Measurements from ENCODE around the gene KCNAB3.
"Not testable (repeated sequence)": the region's sequence is repeated elsewhere in the genome, so short reads cannot be mapped to it uniquely, and the experiment has no call there.

Gene KCNAB3

GRCh38 chr17:7961421-7961820 lies 31.8 kb upstream of the KCNAB3 start:
- Histone ChIP-seq H3K4me2 (no peak overlapping the region), H3K9ac (no peak overlapping the region), H3K27me3 (no peaks in the 10 kb centered on the region), H3K36me3 (no peaks in the 10 kb centered on the region), H3K4me3 (no peak overlapping the region), H3K4me1 (peaks cover 0 to 6% (median 0%) of the 10 kb centered on the region in 10 experiments; a peak in 5 of 20 replicates), H4K20me1 (no peaks in the 10 kb centered on the region), H3K9me3 (replicated peaks in 1 of 11) (no peaks in the 10 kb centered on the region), H3K27ac (no peak overlapping the region)
- no peak for TF ChIP-seq Cebpa-rat (IDR thresholded peaks at IDR 0.05)

DNA sequence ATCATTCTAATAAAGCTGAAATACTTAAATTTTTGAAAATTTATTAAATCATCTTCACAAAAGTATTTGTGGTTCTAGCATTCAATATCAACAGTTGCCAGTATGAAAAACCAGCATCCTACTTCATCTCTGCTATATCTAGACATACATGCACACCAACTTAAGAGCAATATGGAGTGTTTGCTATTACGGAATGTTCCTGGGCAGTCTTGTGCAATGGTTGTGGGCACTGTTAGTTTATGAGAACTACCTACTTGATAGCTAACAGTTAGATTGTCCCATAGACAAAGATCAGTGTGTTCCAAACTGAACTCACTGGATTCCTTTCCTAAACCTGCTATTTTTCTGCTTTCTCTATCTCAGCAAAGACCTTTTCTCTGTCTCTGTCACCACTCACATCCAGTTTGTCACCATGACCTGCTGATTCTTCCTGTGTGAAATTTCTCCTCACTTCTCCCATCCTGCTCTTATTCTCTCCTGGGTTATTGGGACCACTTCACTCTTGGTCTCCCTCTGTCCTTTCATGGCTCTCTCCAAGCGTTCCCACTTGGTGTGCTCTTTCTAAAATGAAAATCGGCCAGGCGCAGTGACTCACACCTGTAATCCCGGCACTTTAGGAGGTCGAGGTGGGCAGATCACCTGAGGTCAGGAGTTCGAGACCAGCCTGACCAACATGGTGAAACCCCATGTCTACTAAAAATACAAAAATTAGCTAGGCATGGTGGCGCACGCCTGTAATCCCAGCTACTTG lies 30.0 kb upstream of the KCNAB3 start:
- Histone ChIP-seq H3K36me3 (no peaks in the 10 kb centered on the region), H3K9ac (no peak overlapping the region), H4K20me1 (no peaks in the 10 kb centered on the region), H3K4me3 (no peak overlapping the region), H3K9me3 (replicated peaks in 1 of 11) (no peaks in the 10 kb centered on the region), H3K4me2 (no peak overlapping the region), H3K27me3 (no peaks in the 10 kb centered on the region), H3K27ac (no peak overlapping the region), H3K4me1 (peaks cover 0 to 13% (median 0%) of the 10 kb centered on the region in 10 experiments; a peak in 5 of 20 replicates)
- TF ChIP-seq Cebpa-rat (IDR thresholded peaks at IDR 0.05): no peak

GRCh38 chr17:7956228-7956965 lies 26.7 kb upstream of the KCNAB3 start:
- no peak for TF ChIP-seq Cebpa-rat (IDR thresholded peaks at IDR 0.05)
- H4K20me1 ChIP-seq: no peaks in the 10 kb centered on the region
- peaks cover 0 to 13% (median 0%) of the 10 kb centered on the region in 10 experiments; a peak in 5 of 20 replicates for H3K4me1 ChIP-seq

DNA sequence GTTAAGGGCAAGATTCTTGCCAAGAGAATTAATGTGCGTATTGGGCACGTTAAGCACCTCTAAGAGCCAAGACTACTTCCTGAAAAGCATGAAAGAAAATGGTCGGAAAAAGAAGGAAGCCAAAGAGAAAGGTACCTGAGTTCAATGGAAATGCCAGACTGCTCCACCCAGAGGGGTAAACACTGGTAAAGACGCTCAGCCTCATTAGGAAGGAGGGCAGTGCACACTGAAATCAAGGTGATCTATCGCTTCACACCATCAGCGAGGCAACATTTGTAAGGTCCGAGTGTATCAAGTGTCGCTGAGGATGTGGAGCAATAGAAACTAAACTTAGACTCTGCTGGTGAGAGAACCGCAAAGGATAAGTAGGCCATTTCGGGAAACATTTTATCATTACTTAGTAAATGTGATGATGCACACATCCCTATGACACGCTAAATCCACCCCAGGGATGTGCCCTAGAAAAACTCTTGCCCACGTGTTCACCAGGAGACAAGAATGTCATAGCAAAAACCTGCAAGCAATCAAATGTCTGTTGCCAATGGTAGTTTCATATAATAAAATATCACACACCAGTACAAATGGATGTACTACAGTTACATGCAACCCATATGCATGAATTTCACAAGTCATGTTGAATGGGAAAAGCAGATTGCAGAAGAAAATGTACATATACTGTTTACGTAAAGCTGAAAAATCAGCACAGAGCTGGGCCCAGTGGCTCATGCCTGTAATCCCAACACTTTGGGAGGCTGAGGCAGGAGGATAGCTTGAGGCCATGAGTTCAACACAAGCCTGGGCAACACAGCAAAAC lies 26.0 kb upstream of the KCNAB3 start:
- Histone ChIP-seq H3K27ac (no peak overlapping the region), H3K9ac (no peak overlapping the region), H3K27me3 (no peaks in the 10 kb centered on the region), H3K4me3 (no peak overlapping the region), H3K9me3 (replicated peaks in 1 of 11) (no peaks in the 10 kb centered on the region), H3K4me1 (peaks cover 0 to 13% (median 0%) of the 10 kb centered on the region in 10 experiments; a peak in 5 of 20 replicates), H4K20me1 (no peaks in the 10 kb centered on the region), H3K36me3 (peaks cover 0 to 11% (median 5%) of the 10 kb centered on the region in 11 experiments; a peak in 7 of 22 replicates), H3K4me2 (peak overlapping the region in 2 of 11 experiments; percentile 31 to 49; a peak in 2 of 22 replicates)
- no peak for TF ChIP-seq Cebpa-rat (IDR thresholded peaks at IDR 0.05)

More at GRCh38 chr17:7956228-7956965, 26.7 kb upstream of the KCNAB3 start:
- no peak overlapping the region for H3K9ac ChIP-seq
- no peak overlapping the region for H3K4me3 ChIP-seq
- H3K27me3 ChIP-seq: no peaks in the 10 kb centered on the region
- H3K4me2 ChIP-seq: peak overlapping the region in 2 of 11 experiments; percentile 31 to 49; a peak in 2 of 22 replicates
- H3K27ac ChIP-seq: no peak overlapping the region
- H3K36me3 ChIP-seq: peaks cover 0 to 10% (median 5%) of the 10 kb centered on the region in 11 experiments; a peak in 4 of 22 replicates
- no peaks in the 10 kb centered on the region for H3K9me3 ChIP-seq (replicated peaks in 1 of 11)

GRCh38 chr17:7953266-7953665 lies 23.6 kb upstream of the KCNAB3 start:
- not testable (repeated sequence) for H3K9me3 ChIP-seq (replicated peaks in 1 of 11); H3K9ac ChIP-seq; H3K27ac ChIP-seq; H3K4me2 ChIP-seq; H4K20me1 ChIP-seq; H3K4me3 ChIP-seq; H3K27me3 ChIP-seq
- H3K36me3 ChIP-seq: peaks cover 22 to 34% (median 28%) of the 10 kb centered on the region in 11 experiments
- H3K4me1 ChIP-seq: peaks cover 0 to 13% (median 0%) of the 10 kb centered on the region in 10 experiments; a peak in 5 of 20 replicates

- H3K4me1 ChIP-seq: peaks cover 0 to 6% (median 0%) of the 10 kb centered on the region in 10 experiments; a peak in 5 of 20 replicates
- H3K9ac ChIP-seq: no peak overlapping the region
- no peak for TF ChIP-seq Cebpa-rat (IDR thresholded peaks at IDR 0.05)
- no peaks in the 10 kb centered on the region for H3K9me3 ChIP-seq (replicated peaks in 1 of 11)
- H4K20me1 ChIP-seq: no peaks in the 10 kb centered on the region
- H3K27ac ChIP-seq: no peak overlapping the region
- no peak overlapping the region for H3K4me2 ChIP-seq
- H3K36me3 ChIP-seq: peaks cover 40 to 54% (median 46%) of the 10 kb centered on the region in 11 experiments
- H3K27me3 ChIP-seq: no peaks in the 10 kb centered on the region
- no peak overlapping the region for H3K4me3 ChIP-seq
Measured at GRCh38 chr17:7951143-7951792, 21.6 kb upstream of the KCNAB3 start.

- Histone ChIP-seq H3K9me3 (replicated peaks in 1 of 11) (no peaks in the 10 kb centered on the region), H3K4me1 (peaks cover 0 to 6% (median 1%) of the 10 kb centered on the region in 10 experiments; a peak in 10 of 20 replicates), H3K4me3 (no peak overlapping the region), H3K9ac (no peak overlapping the region), H3K27ac (no peak overlapping the region), H3K27me3 (no peaks in the 10 kb centered on the region), H3K4me2 (no peak overlapping the region), H4K20me1 (no peaks in the 10 kb centered on the region), H3K36me3 (peaks cover 47 to 61% (median 53%) of the 10 kb centered on the region in 11 experiments)
- TF ChIP-seq Cebpa-rat (IDR thresholded peaks at IDR 0.05): no peak
Measured at GRCh38 chr17:7950578-7950977, 20.9 kb upstream of the KCNAB3 start.

DNA sequence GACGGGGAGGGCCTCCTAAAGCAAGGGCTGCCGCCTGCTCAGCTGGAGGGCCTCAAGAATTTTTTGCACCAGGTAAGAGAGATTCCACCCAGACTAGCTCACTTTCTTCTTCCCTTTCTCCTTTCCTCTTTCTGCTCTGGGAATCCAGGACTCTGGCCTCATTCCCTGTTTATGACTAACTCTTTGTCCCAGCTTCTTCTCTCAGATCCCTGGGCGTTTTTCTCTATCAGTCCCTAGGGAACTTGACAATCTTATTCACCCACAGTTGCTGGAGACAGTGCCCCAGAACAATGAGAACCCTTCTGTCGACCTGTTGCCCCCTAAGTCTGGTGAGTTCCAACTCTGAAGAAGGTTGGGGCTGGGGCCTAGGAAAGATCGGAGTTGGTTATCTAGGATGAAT lies 18.0 kb upstream of the KCNAB3 start:
- Histone ChIP-seq H3K27me3 (no peaks in the 10 kb centered on the region), H3K27ac (no peak overlapping the region), H3K4me3 (no peak overlapping the region), H3K4me1 (peaks cover 0 to 23% (median 17%) of the 10 kb centered on the region in 10 experiments; a peak in 19 of 20 replicates), H4K20me1 (peaks cover 0 to 5% (median 0%) of the 10 kb centered on the region in 11 experiments; a peak in 2 of 22 replicates), H3K4me2 (no peak overlapping the region), H3K9me3 (replicated peaks in 1 of 11) (no peaks in the 10 kb centered on the region), H3K9ac (0 out of 22 replicates have a peak overlapping the region, but pooled peaks of 2 of the 11 experiments have one; percentile 7 to 29), H3K36me3 (peaks cover 74 to 90% (median 80%) of the 10 kb centered on the region in 11 experiments)
- TF ChIP-seq Cebpa-rat (IDR thresholded peaks at IDR 0.05): no peak
